CD4-positive, alpha-beta T cell (primary cell): ENCODE results near the gene RBFOX1. TPM values are rescaled to one million over a fixed set of nuclear protein-coding genes. Genes with fewer than 3 reads are reported as not detected.
"Not testable (repeated sequence)": the region's sequence is repeated elsewhere in the genome, so short reads cannot be mapped to it uniquely, and the experiment has no call there.

Experiments
- ATAC-seq: fragments of 200-7000 bp; cut with Tn5 transposase; one replicate; pipeline ENCODE4 v1.10.0; 2022; ENCODE audit warnings: mild to moderate bottlenecking; ENCODE audit not compliant: poor library complexity
- CTCF ChIA-PET: fragments of 350-600 bp; sonication (Branson Sonifier 250); formaldehyde crosslinking; loops from one replicate; lab custom pipeline; 2021; ENCODE audit warnings: antibody characterized with exemption, inconsistent platforms; lab: Charles Lee
- POLR2A ChIA-PET: fragments of 350-600 bp; sonication (Branson Sonifier 250); formaldehyde crosslinking; loops from one replicate; lab custom pipeline; 2021; ENCODE audit warnings: antibody characterized with exemption, inconsistent platforms; lab: Charles Lee
- DNase-seq, 14 experiments: peaks; one replicate each; pipeline ENCODE4 v3.0.0-alpha.2; 2013 to 2020; ENCODE audit warnings: mixed read lengths in 2 of 14
- H3K27ac ChIP-seq, 2 donors: one replicate each; pipeline versions ENCODE4 v1.5.1 to v1.7.0; 2013; ENCODE audit warnings: low read length in 2 of 2, low read depth in 1 of 2, mild to moderate bottlenecking in 1 of 2
- H3K27me3 ChIP-seq, 2 experiments: 1 replicate in 1 of 2; 2 replicates in 1 of 2; pipeline versions ENCODE4 v1.6.1 to v1.7.0; 2013; ENCODE audit warnings: low read length in 2 of 2, control low read depth in 1 of 2, mild to moderate bottlenecking in 1 of 2, moderate library complexity in 1 of 2; ENCODE audit not compliant: insufficient read depth in 2 of 2, control insufficient read depth in 1 of 2
- H3K36me3 ChIP-seq: one replicate; pipeline ENCODE4 v1.6.1; 2013; ENCODE audit warnings: low read length, control low read depth; ENCODE audit not compliant: insufficient read depth
- H3K4me1 ChIP-seq: one replicate; pipeline ENCODE4 v1.6.1; 2013; ENCODE audit warnings: low read length, control low read depth; ENCODE audit not compliant: insufficient read depth
- H3K4me3 ChIP-seq: one replicate; pipeline ENCODE4 v1.5.1; 2013; ENCODE audit warnings: mild to moderate bottlenecking, low read length, moderate library complexity
- H3K9me3 ChIP-seq, 2 experiments: 1 replicate in 1 of 2; 2 replicates in 1 of 2; pipeline versions ENCODE4 v1.6.1 to v1.7.0; 2013; ENCODE audit warnings: low read length in 2 of 2, mild to moderate bottlenecking in 2 of 2, control low read depth in 1 of 2, moderate library complexity in 1 of 2; ENCODE audit not compliant: control insufficient read depth in 1 of 2, insufficient read depth in 1 of 2
- H3K27ac Mint-ChIP-seq: one replicate; pipeline ENCODE4 v1.8.0; 2020; ENCODE audit warnings: mixed read lengths
- H3K27me3 Mint-ChIP-seq: one replicate; pipeline ENCODE4 v1.8.0; 2021; ENCODE audit warnings: mixed read lengths
- H3K36me3 Mint-ChIP-seq: one replicate; pipeline ENCODE4 v1.8.0; 2021; ENCODE audit warnings: low read depth, mixed read lengths
- H3K4me1 Mint-ChIP-seq: one replicate; pipeline ENCODE4 v1.8.0; 2021; ENCODE audit warnings: low read depth, mixed read lengths
- H3K4me3 Mint-ChIP-seq: one replicate; pipeline ENCODE4 v1.8.0; 2020; ENCODE audit warnings: mild to moderate bottlenecking, mixed read lengths
- H3K9me3 Mint-ChIP-seq: one replicate; pipeline ENCODE4 v1.8.0; 2020; ENCODE audit warnings: mixed read lengths
- CTCF ChIP-seq: fragments of 200-600 bp; IDR thresholded peaks from one replicate; pipeline ENCODE4 v1.8.0; 2022; ENCODE audit warnings: antibody characterized with exemption, mild to moderate bottlenecking
- intact Hi-C, 2 experiments: fragments of 100-400 bp; cut with DNase I in 1 of 2; cut with micrococcal nuclease in 1 of 2; formaldehyde crosslinking; loops; one replicate each; pipeline versions ENCODE4 v1.15.1 to v1.9.0; 2023 to 2025; cut with DNase I, micrococcal nuclease
- total RNA-seq, 174 experiments: library from RNA in 2 of 174; stranded (reverse) in 2 of 174; gene quantifications; one replicate each; pipeline ENCODE4 v1.2.3 and lab custom pipeline; 2021 to 2026

Gene RBFOX1
- total RNA-seq, 2 experiments from 2014 or later, result not detected

- Mint-ChIP-seq H3K9me3 (peaks cover 11% of the 10 kb centered on the region), H3K4me1 (no peaks in the 10 kb centered on the region), H3K27ac (no peak overlapping the region), H3K4me3 (no peak overlapping the region), H3K27me3 (no peaks in the 10 kb centered on the region), H3K36me3 (no peaks in the 10 kb centered on the region)
- POLR2A ChIA-PET, result no interaction called here
- CTCF ChIA-PET, result interaction anchor here (1.4 kb wide), 1 partner anchor 8 kb away, joined by 3 read pairs; no protein-coding TSS in a partner anchor
- no peaks in the 10 kb centered on the region for H3K36me3 ChIP-seq
- H3K4me1 ChIP-seq, result no peaks in the 10 kb centered on the region
- no peaks in the 10 kb centered on the region for H3K27me3 ChIP-seq
- H3K4me3 ChIP-seq, result no peak overlapping the region
- no peak for TF ChIP-seq CTCF
- ATAC-seq (no peak), DNase-seq (no peak)
- H3K27ac ChIP-seq, result no peak overlapping the region
- intact Hi-C loops, result no loop called here
- H3K9me3 ChIP-seq, result peaks cover 0 to 4% of the 10 kb centered on the region in 2 experiments
Measured at GRCh38 chr16:7497691-7498090, 165.0 kb downstream of the RBFOX1 start.

DNA sequence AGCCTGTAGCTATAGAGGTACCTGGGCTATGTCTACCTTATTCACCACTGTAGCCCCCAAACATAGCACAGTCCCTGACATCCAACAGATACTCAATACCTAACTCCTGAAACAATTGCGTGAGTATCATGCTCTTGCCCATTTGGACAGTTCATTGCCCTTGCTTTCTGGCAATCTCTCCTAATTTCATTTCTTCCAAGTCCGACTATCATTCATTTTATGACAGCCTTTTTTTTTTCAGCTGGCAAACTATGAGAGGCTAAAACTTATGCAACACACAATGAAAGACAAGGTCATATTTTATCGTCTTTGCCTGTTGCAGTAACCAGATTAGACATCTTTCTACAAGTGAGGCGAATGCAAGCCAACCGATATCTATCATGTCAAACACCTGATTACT, 169.2 kb downstream of the RBFOX1 start:
- no peak for DNase-seq
- H3K4me3 Mint-ChIP-seq, result no peak overlapping the region
- TF ChIP-seq CTCF, result no peak
- Histone ChIP-seq H3K9me3 (peaks cover 0 to 5% of the 10 kb centered on the region in 2 experiments), H3K4me1 (no peaks in the 10 kb centered on the region), H3K27me3 (no peaks in the 10 kb centered on the region), H3K4me3 (no peak overlapping the region), H3K36me3 (no peaks in the 10 kb centered on the region), H3K27ac (no peak overlapping the region)
- no peak for ATAC-seq
- POLR2A ChIA-PET, result no interaction called here
- H3K27me3 Mint-ChIP-seq, result no peaks in the 10 kb centered on the region
- CTCF ChIA-PET, result no interaction called here
- no peaks in the 10 kb centered on the region for H3K36me3 Mint-ChIP-seq
- H3K27ac Mint-ChIP-seq, result no peak overlapping the region
- intact Hi-C loops, result no loop called here
- H3K9me3 Mint-ChIP-seq, result peaks cover 9% of the 10 kb centered on the region
- no peaks in the 10 kb centered on the region for H3K4me1 Mint-ChIP-seq

GRCh38 chr16:7502591-7503157, 170.0 kb downstream of the RBFOX1 start:
- CTCF ChIA-PET, result not testable (repeated sequence)

GRCh38 chr16:7503666-7504065, 171.0 kb downstream of the RBFOX1 start:
- H3K27ac ChIP-seq, result no peak overlapping the region
- CTCF ChIA-PET, result no interaction called here
- H3K36me3 ChIP-seq, result no peaks in the 10 kb centered on the region
- no peaks in the 10 kb centered on the region for H3K4me1 ChIP-seq
- peaks cover 0 to 14% of the 10 kb centered on the region in 2 experiments for H3K9me3 ChIP-seq
- intact Hi-C loops, result no loop called here
- peaks cover 9% of the 10 kb centered on the region for H3K9me3 Mint-ChIP-seq
- TF ChIP-seq CTCF, result no peak
- H3K4me3 Mint-ChIP-seq, result no peak overlapping the region
- H3K27me3 ChIP-seq, result no peaks in the 10 kb centered on the region
- no peak overlapping the region for H3K4me3 ChIP-seq
- H3K27me3 Mint-ChIP-seq, result no peaks in the 10 kb centered on the region
- H3K4me1 Mint-ChIP-seq, result no peaks in the 10 kb centered on the region
- ATAC-seq (no peak), DNase-seq (no peak)
- H3K36me3 Mint-ChIP-seq, result no peaks in the 10 kb centered on the region
- no peak overlapping the region for H3K27ac Mint-ChIP-seq
- POLR2A ChIA-PET, result no interaction called here

More at GRCh38 chr16:7502591-7503157, 170.0 kb downstream of the RBFOX1 start:
- H3K27ac Mint-ChIP-seq, H3K4me3 ChIP-seq, DNase-seq, intact Hi-C loops, POLR2A ChIA-PET, ATAC-seq, H3K4me3 Mint-ChIP-seq, H3K27ac ChIP-seq, H3K4me1 ChIP-seq, H3K4me1 Mint-ChIP-seq, H3K36me3 Mint-ChIP-seq, H3K27me3 ChIP-seq, H3K9me3 Mint-ChIP-seq, H3K27me3 Mint-ChIP-seq, H3K36me3 ChIP-seq, H3K9me3 ChIP-seq: not testable (repeated sequence)
